Loucy (cell line): ENCODE data around the gene CLK2.

Source experiments
- EZH2phosphoT487 ChIP-seq: fragments of 200-600 bp; IDR thresholded peaks from 2 replicates; pipeline ENCODE4 v1.6.1; 2018; ENCODE audit warnings: antibody characterized with exemption, mild to moderate bottlenecking, moderate library complexity, borderline replicate concordance
- TF ChIP-seq, protein P1 (sequence below): fragments of 200-600 bp; sonication (generic); conservative IDR thresholded peaks from 2 replicates; pipeline ENCODE4 v1.5.1; 2014; ENCODE audit warnings: mild to moderate bottlenecking, antibody characterized with exemption, low read length

DNA sequence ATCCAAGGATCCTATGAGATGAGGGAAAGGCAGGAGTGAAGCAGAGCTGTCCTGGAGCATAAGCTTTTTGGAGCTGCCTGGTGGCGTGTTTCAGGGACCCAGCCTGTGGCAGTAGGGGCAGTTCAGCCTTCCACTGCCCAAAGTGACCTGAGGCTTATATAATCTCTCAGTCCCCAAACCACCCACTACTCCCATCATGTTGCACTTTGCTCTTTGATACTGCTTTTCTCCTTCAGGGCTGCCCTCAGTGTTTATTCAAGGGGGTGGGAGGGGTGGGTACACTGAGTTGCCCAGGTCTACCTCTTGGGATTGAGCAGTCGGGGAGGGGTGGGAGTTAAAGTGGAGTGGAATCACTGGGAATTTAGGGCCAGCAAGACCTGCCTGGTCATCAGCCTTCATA lies 13.2 kb upstream of the CLK2 start:
- TF ChIP-seq, protein P1, sequence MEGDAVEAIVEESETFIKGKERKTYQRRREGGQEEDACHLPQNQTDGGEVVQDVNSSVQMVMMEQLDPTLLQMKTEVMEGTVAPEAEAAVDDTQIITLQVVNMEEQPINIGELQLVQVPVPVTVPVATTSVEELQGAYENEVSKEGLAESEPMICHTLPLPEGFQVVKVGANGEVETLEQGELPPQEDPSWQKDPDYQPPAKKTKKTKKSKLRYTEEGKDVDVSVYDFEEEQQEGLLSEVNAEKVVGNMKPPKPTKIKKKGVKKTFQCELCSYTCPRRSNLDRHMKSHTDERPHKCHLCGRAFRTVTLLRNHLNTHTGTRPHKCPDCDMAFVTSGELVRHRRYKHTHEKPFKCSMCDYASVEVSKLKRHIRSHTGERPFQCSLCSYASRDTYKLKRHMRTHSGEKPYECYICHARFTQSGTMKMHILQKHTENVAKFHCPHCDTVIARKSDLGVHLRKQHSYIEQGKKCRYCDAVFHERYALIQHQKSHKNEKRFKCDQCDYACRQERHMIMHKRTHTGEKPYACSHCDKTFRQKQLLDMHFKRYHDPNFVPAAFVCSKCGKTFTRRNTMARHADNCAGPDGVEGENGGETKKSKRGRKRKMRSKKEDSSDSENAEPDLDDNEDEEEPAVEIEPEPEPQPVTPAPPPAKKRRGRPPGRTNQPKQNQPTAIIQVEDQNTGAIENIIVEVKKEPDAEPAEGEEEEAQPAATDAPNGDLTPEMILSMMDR, result no peak
- no peak for TF ChIP-seq EZH2phosphoT487
